Glomerular visceral epithelial cell (primary cell): Measurements from ENCODE around the gene ATP2A2.
"Not testable (repeated sequence)": the region's sequence is repeated elsewhere in the genome, so short reads cannot be mapped to it uniquely, and the experiment has no call there.

ENCODE experiments used
- DNase-seq: peaks from one replicate; pipeline ENCODE4 v3.0.0-alpha.2; 2016; ENCODE audit errors: extremely low spot score

ATP2A2 gene

DNA sequence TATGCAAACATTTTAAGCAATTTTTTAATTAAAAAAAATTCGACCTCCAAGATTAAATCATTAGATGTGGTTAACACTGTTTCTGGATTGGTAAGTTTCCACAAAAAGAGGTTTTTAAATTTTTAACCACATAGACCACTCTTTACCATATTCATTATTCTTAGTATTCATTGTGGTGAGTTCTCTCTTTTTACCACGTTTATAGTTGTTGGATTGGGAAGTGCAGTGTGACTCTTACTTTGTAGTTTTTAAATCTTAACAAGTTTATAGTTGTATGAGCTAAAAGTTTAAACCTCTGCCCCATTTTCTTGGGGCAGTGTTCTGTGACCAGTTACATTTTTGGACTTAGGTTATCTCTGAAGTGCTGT lies 8.6 kb downstream of the ATP2A2 start:
- no peak for DNase-seq

DNA sequence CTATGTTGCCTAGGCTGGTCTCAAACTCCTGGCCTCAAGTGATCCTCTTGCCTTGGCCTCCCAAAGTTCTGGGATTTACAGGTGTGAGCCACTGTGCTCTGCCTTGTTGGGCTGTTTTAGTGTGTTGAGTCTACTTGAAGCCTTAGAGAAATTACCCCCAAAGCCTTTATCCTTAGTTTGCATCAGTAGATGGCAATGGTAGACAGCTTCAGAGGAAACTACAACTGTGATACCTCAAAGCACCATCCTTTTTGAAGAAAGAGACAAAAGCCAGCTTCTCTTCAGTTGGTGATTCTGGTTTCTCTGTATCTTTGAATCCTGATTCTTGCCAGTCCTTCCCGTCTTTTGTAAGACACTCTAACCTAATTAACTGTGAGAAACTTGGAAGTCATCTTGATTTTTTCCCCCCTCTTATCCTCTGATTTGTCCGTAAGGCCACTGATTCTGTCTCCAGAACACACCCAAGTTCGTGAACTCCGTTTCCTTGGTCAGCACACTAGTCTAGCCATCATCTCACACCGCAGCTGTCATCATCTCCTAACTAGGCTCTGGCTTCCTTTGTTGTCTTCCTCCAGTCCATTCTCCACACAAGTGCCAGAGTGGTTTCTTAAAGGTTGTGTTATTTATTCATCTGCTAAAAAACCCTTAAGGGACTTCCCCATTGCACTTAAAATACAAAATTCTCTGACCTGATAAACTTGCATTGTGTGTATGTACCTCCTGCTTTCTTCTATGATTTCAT lies 20.2 kb downstream of the ATP2A2 start:
- no peak for DNase-seq

GRCh38 chr12:110304061-110304551 lies 23.1 kb downstream of the ATP2A2 start:
- DNase-seq: no peak

DNA sequence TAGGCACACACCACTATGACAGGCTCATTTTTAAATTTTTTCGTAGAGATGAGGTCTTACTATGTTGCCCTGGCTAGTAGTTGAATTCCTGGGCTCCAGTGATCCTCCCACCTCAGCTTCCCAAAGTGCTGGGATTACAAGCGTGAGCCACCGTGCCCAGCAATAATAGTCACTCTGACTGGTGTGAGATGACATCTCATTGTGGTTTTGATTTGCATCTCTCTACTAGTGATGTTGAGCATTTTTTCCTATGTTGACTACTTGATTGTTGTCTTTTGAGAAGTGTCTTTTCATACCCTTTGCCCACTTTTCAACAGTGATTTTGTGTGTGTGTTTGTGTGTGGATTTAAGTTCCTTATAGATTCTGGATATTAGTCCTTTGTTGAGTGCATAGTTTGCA lies 26.3 kb downstream of the ATP2A2 start:
- no peak for DNase-seq

DNA sequence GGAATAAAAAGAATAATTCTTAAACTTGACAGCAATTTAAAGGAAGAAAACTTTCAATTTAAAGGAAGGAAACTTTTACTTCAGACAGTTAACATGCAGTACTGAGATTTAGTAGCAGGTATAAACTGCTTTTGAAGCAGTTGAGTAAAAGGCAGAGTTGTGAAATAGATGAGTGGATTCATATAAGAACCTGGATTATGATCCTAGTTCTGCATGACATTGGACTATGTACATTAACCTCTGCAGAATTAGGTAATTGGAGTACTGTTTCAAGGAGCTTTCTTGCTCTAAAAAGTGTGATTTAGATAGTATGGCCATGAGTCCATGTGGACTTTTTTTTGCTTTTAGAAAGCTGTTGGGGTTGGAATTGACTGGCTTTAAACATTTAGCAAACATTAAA lies 29.7 kb downstream of the ATP2A2 start:
- DNase-seq: no peak

GRCh38 chr12:110311903-110312302 lies 30.9 kb downstream of the ATP2A2 start:
- DNase-seq: no peak

GRCh38 chr12:110312581-110313360 lies 31.7 kb downstream of the ATP2A2 start:
- DNase-seq: peak; percentile 63

- DNase-seq: peak; percentile 47
These were observed 33.3 kb downstream of the ATP2A2 start for GRCh38 chr12:110314308-110314707.

- DNase-seq: peak; percentile 8
These were observed 35.8 kb downstream of the ATP2A2 start for GRCh38 chr12:110316861-110317260.

DNA sequence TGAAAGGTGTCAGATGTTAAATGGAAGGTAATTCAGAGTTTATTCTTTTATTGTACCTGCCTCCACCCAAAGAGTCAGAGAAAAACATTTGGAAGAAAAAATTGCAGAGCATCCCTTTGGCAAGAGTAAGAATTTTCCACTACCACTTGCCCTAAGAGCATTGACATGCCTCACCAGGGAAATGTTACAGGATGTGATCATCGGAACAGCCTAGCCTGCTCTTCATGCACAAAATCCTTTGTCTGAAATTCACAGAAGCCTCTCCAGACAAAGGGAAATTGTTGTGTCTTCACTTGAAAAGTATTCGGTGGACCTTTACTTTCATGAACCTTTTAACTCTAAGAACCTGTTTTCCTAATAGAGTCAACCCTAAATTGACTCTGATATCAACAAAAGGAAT lies 36.9 kb downstream of the ATP2A2 start:
- DNase-seq: no peak

DNA sequence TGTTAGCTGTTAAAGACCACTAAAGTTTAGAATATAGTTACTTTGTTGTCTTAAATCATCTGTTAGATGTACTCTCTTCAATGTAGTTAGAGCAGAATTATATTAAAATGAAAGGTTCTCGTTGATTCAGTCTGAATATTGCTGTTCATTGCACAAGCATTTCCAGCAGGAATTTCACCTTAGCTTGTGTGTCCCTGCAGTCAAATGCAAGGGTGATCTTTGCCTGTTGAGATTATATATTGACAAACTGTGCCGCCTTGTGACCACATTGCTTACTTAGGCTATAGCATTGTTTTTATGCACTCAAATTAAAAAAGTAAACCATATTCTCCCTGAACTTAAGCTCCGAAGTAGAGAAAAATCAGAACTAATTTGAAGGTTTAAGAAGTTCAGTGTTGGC lies 39.5 kb downstream of the ATP2A2 start:
- DNase-seq: no peak

DNA sequence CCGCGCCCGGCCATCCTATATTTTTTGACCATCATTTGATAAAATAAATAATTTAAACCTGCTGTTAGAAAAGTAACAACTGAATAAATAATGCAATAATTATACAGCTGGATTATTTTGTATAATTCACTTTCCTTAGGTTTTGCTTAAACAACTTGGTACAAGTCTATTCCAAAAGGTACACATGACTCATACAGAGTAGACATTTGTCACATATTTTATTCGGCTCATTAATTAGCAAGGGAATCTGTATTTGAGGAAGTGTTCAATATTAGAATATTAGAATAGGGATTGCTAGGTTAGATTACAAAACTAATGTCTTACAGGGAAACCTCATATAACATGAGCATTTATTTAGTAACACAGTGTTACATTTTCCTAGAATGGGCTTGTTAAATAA lies 48.7 kb downstream of the ATP2A2 start:
- no peak for DNase-seq

DNA sequence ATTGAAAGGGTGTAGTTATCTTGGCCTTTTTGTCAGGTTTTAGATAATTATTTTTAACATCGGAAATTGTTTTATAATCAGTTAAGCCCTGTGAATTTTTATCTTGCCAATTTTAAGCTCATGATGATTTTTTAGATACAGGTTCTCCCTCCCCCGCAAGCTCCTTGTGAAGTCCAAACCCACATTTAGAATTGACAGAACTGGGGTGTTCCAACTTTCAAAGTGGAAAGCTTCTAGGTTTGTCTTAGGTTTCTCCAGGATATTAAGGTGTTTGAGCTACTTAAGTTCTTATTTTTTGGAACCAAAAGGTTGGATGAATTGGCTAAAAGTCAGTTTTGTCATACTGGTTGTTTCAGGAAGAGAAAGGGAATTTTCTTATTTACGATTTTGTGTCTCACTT lies 49.1 kb downstream of the ATP2A2 start:
- DNase-seq: no peak

GRCh38 chr12:110330544-110330943 lies 49.5 kb downstream of the ATP2A2 start:
- DNase-seq: no peak

- no peak for DNase-seq
These were observed 52.2 kb downstream of the ATP2A2 start for GRCh38 chr12:110333201-110333600.

DNA sequence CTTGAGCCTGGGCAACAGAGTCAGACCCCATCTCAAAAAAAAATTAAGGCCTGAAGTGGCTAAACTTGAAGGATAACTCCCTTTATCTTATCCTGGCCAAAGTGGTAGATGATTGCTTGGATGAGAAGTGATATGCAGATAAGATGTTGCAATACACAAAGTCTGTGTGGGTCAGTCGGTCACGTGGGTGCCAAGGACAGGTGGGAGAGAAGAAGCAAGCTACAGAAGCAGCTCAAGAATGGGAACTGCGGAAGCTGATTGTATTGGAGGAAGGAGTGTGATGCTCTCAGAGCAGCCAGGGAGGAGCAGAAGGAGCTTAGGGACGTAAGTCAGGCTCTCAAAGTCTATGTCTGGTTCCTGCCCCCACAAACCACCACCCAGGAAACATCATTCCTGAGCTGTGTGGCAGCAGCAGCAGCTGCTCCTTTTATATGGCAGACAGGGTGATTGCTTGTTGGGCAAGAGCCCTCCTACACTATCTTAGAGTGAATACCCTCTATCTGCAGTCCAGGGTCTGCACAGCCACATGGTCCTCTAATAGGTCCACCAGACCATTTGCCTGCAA lies 54.5 kb downstream of the ATP2A2 start:
- no peak for DNase-seq

DNA sequence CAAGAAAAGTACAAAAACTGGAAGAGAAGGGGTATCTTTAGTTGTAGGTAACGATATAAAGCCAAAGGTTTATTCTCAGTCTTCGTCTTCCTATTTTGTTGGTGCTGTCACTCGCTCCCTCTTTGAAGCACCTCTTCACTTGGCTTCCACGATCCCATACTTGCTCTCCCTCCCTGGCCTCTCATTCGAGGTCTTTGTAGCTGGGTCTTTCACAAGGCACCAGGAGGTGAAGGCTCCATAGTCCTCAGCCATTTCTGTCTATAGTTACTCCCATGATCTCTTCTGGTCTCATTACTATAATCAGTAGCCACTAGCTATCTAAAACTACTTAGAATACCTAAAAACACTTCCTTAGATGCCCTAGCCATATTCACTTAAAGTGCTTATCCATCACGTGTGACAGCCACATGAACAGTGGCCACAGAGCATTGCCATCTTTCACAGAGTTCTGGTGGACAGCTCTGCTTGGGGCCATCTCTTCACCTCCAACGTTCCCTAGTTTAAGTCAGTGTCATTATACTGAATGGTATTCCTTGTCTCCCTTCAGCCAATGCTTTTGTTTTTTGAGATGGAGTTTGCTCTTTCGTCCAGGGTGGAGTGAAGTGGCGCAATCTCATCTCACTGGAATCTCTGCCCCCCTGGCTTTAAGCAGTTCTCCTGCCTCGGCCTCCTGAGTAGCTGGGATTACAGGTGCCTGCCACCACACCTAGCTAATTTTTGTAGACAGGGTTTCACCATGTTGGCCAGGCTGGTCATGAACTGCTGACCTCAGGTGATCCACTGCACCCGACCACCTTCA lies 57.1 kb downstream of the ATP2A2 start:
- no peak for DNase-seq

DNA sequence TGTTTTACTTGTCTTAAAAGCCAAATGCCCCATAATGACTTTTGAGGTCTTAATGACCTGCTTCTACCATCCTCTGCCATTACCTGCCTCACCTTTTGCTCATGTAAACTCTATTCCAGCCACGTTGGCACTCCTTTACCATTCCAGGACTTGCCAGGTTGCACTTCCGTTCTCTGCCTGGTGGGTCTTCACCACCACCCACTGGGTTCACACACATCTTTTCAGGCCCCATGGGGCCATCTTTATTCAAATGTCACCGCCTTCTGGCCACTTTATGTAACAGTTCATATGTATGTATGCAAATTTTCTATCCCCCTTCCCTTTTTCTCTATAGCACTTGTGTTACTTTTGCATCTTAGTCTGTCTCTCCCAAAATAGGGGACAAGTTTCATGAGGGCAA lies 57.7 kb downstream of the ATP2A2 start:
- no peak for DNase-seq

- DNase-seq: no peak
These were observed 58.3 kb downstream of the ATP2A2 start for GRCh38 chr12:110339184-110339952.

GRCh38 chr12:110340261-110340660 lies 59.2 kb downstream of the ATP2A2 start:
- DNase-seq: not testable (repeated sequence)

DNA sequence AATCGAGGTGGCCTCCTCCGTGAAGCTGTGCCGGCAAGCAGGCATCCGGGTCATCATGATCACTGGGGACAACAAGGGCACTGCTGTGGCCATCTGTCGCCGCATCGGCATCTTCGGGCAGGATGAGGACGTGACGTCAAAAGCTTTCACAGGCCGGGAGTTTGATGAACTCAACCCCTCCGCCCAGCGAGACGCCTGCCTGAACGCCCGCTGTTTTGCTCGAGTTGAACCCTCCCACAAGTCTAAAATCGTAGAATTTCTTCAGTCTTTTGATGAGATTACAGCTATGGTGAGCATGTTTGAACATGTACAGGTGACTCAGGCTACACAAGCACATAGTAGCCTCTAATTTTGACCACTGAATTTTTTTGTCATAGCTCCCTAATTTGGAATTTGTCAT lies 59.7 kb downstream of the ATP2A2 start:
- DNase-seq: no peak
